Keratinocyte (primary cell): ENCODE data around the gene TUFT1. TPM values are rescaled to one million over a fixed set of nuclear protein-coding genes. Genes with fewer than 3 reads are reported as not detected.

ENCODE experiments used
- DNase-seq: peaks from one replicate; pipeline ENCODE4 v3.0.0-alpha.2; 2011; ENCODE audit warnings: low read depth, missing footprints, low spot score
- FAIRE-seq: peaks from 2 replicates; lab custom pipeline; 2011; peaks lifted over from hg19 to GRCh38; lab: Jason Lieb, UNC
- H2AFZ ChIP-seq: 2 replicates; pipeline ENCODE4 v1.6.0; 2012; ENCODE audit warnings: low read length, control low read depth, inconsistent platforms; ENCODE audit not compliant: control insufficient read depth
- H3K27ac ChIP-seq: 2 replicates; pipeline ENCODE4 v1.5.1; 2011; ENCODE audit warnings: low read length; ENCODE audit not compliant: control insufficient read depth, insufficient read depth
- H3K27me3 ChIP-seq: 3 replicates; pipeline ENCODE4 v1.6.0; 2011; ENCODE audit warnings: low read length; ENCODE audit not compliant: control insufficient read depth, insufficient read depth; ENCODE audit errors: extremely low read depth
- H3K36me3 ChIP-seq, 2 experiments: 2 replicates in 1 of 2; 3 replicates in 1 of 2; pipeline ENCODE4 v1.5.1; 2011; ENCODE audit warnings: low read length in 2 of 2, mild to moderate bottlenecking in 1 of 2; ENCODE audit not compliant: control insufficient read depth in 2 of 2, insufficient read depth in 2 of 2; ENCODE audit errors: extremely low read depth in 1 of 2
- H3K4me1 ChIP-seq: 3 replicates; pipeline ENCODE4 v1.5.1; 2011; ENCODE audit warnings: low read length; ENCODE audit not compliant: control insufficient read depth, insufficient read depth; ENCODE audit errors: extremely low read depth
- H3K4me2 ChIP-seq: 3 replicates; pipeline ENCODE4 v1.6.0; 2011; ENCODE audit warnings: low read depth, low read length; ENCODE audit not compliant: control insufficient read depth, insufficient read depth; ENCODE audit errors: extremely low read depth
- H3K4me3 ChIP-seq, 3 experiments: fragments of 200-600 bp in 1 of 3; sonication (generic) in 1 of 3; 2 replicates in 2 of 3; 3 replicates in 1 of 3; pipeline ENCODE4 v1.5.1; 2011 to 2016; ENCODE audit warnings: low read length in 3 of 3, mild to moderate bottlenecking in 3 of 3, control low read depth in 2 of 3, inconsistent platforms in 1 of 3, low read depth in 1 of 3, mixed read lengths in 1 of 3, mixed run types in 1 of 3, moderate library complexity in 1 of 3; ENCODE audit not compliant: control insufficient read depth in 2 of 3, insufficient read depth in 2 of 3; ENCODE audit errors: extremely low read depth in 1 of 3
- H3K79me2 ChIP-seq: 2 replicates; pipeline ENCODE4 v1.6.0; 2012; ENCODE audit warnings: low read length; ENCODE audit not compliant: control insufficient read depth, insufficient read depth
- H3K9ac ChIP-seq: 3 replicates; pipeline ENCODE4 v1.6.0; 2011; ENCODE audit warnings: low read length; ENCODE audit not compliant: control insufficient read depth, insufficient read depth; ENCODE audit errors: extremely low read depth
- H3K9me1 ChIP-seq: 3 replicates; pipeline ENCODE4 v1.6.0; 2011; ENCODE audit warnings: low read length; ENCODE audit not compliant: control insufficient read depth, insufficient read depth; ENCODE audit errors: extremely low read depth
- H3K9me3 ChIP-seq: 2 replicates; pipeline ENCODE4 v1.5.1; 2012; ENCODE audit warnings: low read depth, low read length; ENCODE audit not compliant: control insufficient read depth
- H4K20me1 ChIP-seq: 3 replicates; pipeline ENCODE4 v1.6.0; 2011; ENCODE audit warnings: low read length; ENCODE audit not compliant: control insufficient read depth, insufficient read depth; ENCODE audit errors: extremely low read depth
- CTCF ChIP-seq, 3 experiments: IDR thresholded peaks in 1 of 3; conservative IDR thresholded peaks in 1 of 3; optimal IDR thresholded peaks in 1 of 3; 2 replicates in 2 of 3; 3 replicates in 1 of 3; pipeline versions ENCODE3 to v1.5.1; 2011; ENCODE audit warnings: low read length in 3 of 3, mild to moderate bottlenecking in 3 of 3, moderate library complexity in 2 of 3, control low read depth in 1 of 3, inconsistent platforms in 1 of 3; ENCODE audit not compliant: insufficient read depth in 2 of 3; ENCODE audit errors: extremely low read depth in 1 of 3
- EZH2 ChIP-seq: IDR thresholded peaks from one replicate; pipeline ENCODE4 v1.6.1; 2012; ENCODE audit warnings: inconsistent platforms, mild to moderate bottlenecking, low read length, moderate library complexity
- dilution Hi-C: fragments of 300-500 bp; cut with MboI; formaldehyde crosslinking; loops from one replicate; pipeline ENCODE4 v1.7.0; 2020; ENCODE audit warnings: low sequenced_read_pairs; ENCODE audit not compliant: extremely low pct_ligation_motif_present
- polyA plus RNA-seq, 5 experiments: library from polyadenylated mRNA; depleted of rRNA in 3 of 5; stranded (reverse) in 3 of 5; stranded (forward) in 1 of 5; unstranded in 1 of 5; fragments of >200 nt; gene quantifications; 1 replicate in 1 of 5; 2 replicates in 3 of 5; 3 replicates in 1 of 5; pipeline versions ENCODE4 v1.2.1 to v1.2.3, GENCODE V29; 2011 to 2012; ENCODE audit warnings: missing spikeins in 2 of 5, low read depth in 1 of 5, low replicate concordance in 1 of 5

TUFT1 gene
- polyA plus RNA-seq, 1 donor (not counting 4 experiments of a cell fraction or from before 2014, with no cell fraction given): 70.0 TPM

- Histone ChIP-seq H3K79me2 (peaks cover 37% of the 10 kb centered on the region), H3K27me3 (no peaks in the 10 kb centered on the region), H3K36me3 (peaks cover 34 to 51% of the 10 kb centered on the region in 2 experiments), H3K4me2 (no peak overlapping the region), H3K9ac (no peak overlapping the region), H3K4me3 (no peak overlapping the region), H4K20me1 (peaks cover 10% of the 10 kb centered on the region), H3K9me1 (peaks cover 2% of the 10 kb centered on the region), H3K4me1 (peaks cover 40% of the 10 kb centered on the region), H2AFZ (no peak overlapping the region), H3K27ac (no peak overlapping the region), H3K9me3 (no peaks in the 10 kb centered on the region)
- dilution Hi-C loops: no loop called here
- DNase-seq: no peak
- TF ChIP-seq CTCF (optimal IDR thresholded peaks at IDR 0.05 in 1 of 3, IDR thresholded peaks at IDR 0.05 in 1 of 3, conservative IDR thresholded peaks at IDR 0.05 in 1 of 3; ENCODE audit: extremely low read depth in 1 of 3, insufficient read depth in 2 of 3, low read length in 3 of 3): no peak
- FAIRE-seq: no peak
These were observed 23.3 kb downstream of the TUFT1 start for GRCh38 chr1:151563376-151563775.

GRCh38 chr1:151565502-151566189 is 25.5 kb downstream of the TUFT1 start:
- dilution Hi-C loops: no loop called here
- Histone ChIP-seq H3K9me1 (peaks cover 2% of the 10 kb centered on the region), H3K9ac (peak overlapping the region; percentile 10), H3K4me2 (peak overlapping the region; percentile 47), H3K27me3 (no peaks in the 10 kb centered on the region), H3K27ac (peak overlapping the region; percentile 41), H3K36me3 (peaks cover 28 to 56% of the 10 kb centered on the region in 2 experiments), H4K20me1 (peaks cover 13% of the 10 kb centered on the region), H3K4me1 (peaks cover 63% of the 10 kb centered on the region), H3K79me2 (peaks cover 18% of the 10 kb centered on the region), H3K4me3 (no peak overlapping the region), H3K9me3 (no peaks in the 10 kb centered on the region), H2AFZ (no peak overlapping the region)
- no peak for TF ChIP-seq EZH2
- TF ChIP-seq CTCF (optimal IDR thresholded peaks at IDR 0.05 in 1 of 3, IDR thresholded peaks at IDR 0.05 in 1 of 3, conservative IDR thresholded peaks at IDR 0.05 in 1 of 3; ENCODE audit: extremely low read depth in 1 of 3, insufficient read depth in 2 of 3, low read length in 3 of 3): no peak
- FAIRE-seq (peak; percentile 81), DNase-seq (no peak)
